PC-9 (cell line): ENCODE results near the gene ZNF668. TPM values are rescaled to one million over a fixed set of nuclear protein-coding genes. Genes with fewer than 3 reads are reported as not detected.

Experiments used
- BruUV-seq: library from RNA; stranded (reverse); fragments of 400-500 nt; replicated peaks from 2 replicates; lab custom pipeline; 2021; lab: Mats Ljungman, UMichigan
- CTCF ChIA-PET: fragments of 300-600 bp; sonication (Branson Sonifier 250); formaldehyde crosslinking; loops from one replicate; lab custom pipeline; 2022; ENCODE audit warnings: antibody characterized with exemption; lab: Charles Lee
- POLR2A ChIA-PET: fragments of 300-600 bp; sonication (Branson Sonifier 250); formaldehyde crosslinking; loops from one replicate; lab custom pipeline; 2022; ENCODE audit warnings: antibody characterized with exemption; ENCODE audit not compliant: unreplicated experiment; lab: Charles Lee
- DNase-seq, 2 experiments: peaks; one replicate each; pipeline versions ENCODE4 v3.0.0 to v3.0.0-alpha.2; 2015 to 2022; ENCODE audit warnings: mixed read lengths in 1 of 2
- H2AFZ ChIP-seq: fragments of 200-600 bp; sonication (generic); 2 replicates; pipeline ENCODE4 v1.8.1; 2017; ENCODE audit warnings: antibody characterized with exemption
- H3F3A ChIP-seq: fragments of 200-600 bp; sonication (generic); 2 replicates; pipeline ENCODE4 v1.8.1; 2017; ENCODE audit warnings: antibody characterized with exemption, mild to moderate bottlenecking, low read depth; ENCODE audit not compliant: insufficient read depth
- H3K27ac ChIP-seq: fragments of 200-600 bp; sonication (generic); 2 replicates; pipeline ENCODE4 v1.6.1; 2016; ENCODE audit warnings: mixed run types
- H3K27me3 ChIP-seq: fragments of 200-600 bp; sonication (generic); 2 replicates; pipeline ENCODE4 v1.6.1; 2016; ENCODE audit warnings: low read depth, mixed run types; ENCODE audit not compliant: insufficient read depth
- H3K36me3 ChIP-seq: fragments of 200-600 bp; sonication (generic); 2 replicates; pipeline ENCODE4 v1.6.1; 2016; ENCODE audit warnings: low read depth, mixed run types
- H3K4me1 ChIP-seq: fragments of 200-600 bp; sonication (generic); replicated peaks from 2 replicates; pipeline ENCODE4 v1.6.1; 2016; ENCODE audit warnings: mixed run types; ENCODE audit not compliant: insufficient read depth
- H3K4me2 ChIP-seq: fragments of 200-600 bp; sonication (generic); 2 replicates; pipeline ENCODE4 v1.6.1; 2017; ENCODE audit warnings: mixed run types
- H3K4me3 ChIP-seq: fragments of 200-600 bp; sonication (generic); 2 replicates; pipeline ENCODE4 v1.6.1; 2016; ENCODE audit warnings: mixed run types
- H3K79me2 ChIP-seq: fragments of 200-600 bp; sonication (generic); 2 replicates; pipeline ENCODE4 v1.6.1; 2017; ENCODE audit warnings: low read depth, mixed run types
- H3K9me2 ChIP-seq: fragments of 200-600 bp; sonication (generic); 2 replicates; pipeline ENCODE4 v1.8.1; 2017; ENCODE audit warnings: mild to moderate bottlenecking; ENCODE audit not compliant: insufficient read depth
- H3K9me3 ChIP-seq: fragments of 200-600 bp; sonication (generic); 2 replicates; pipeline ENCODE4 v1.8.1; 2016; ENCODE audit warnings: low read depth; ENCODE audit not compliant: insufficient read depth
- H4K20me1 ChIP-seq: fragments of 200-600 bp; sonication (generic); 2 replicates; pipeline ENCODE4 v1.8.1; 2017; ENCODE audit not compliant: insufficient read depth
- EZH2 ChIP-seq: fragments of 200-600 bp; sonication (generic); IDR thresholded peaks from 2 replicates; pipeline ENCODE4 v1.8.0; 2017; ENCODE audit warnings: antibody characterized with exemption, low read depth
- intact Hi-C: fragments of 100-400 bp; cut with micrococcal nuclease; formaldehyde crosslinking; loops from one replicate; pipeline ENCODE4 v1.10.0; 2022; ENCODE audit not compliant: unreplicated experiment
- total RNA-seq: library from RNA; stranded (reverse); gene quantifications from 2 replicates; pipeline ENCODE4 v1.2.3, GENCODE V29; 2021
- TF ChIP-seq, protein P1 (sequence below): fragments of 200-600 bp; sonication (generic); conservative IDR thresholded peaks from 2 replicates; pipeline ENCODE4 v1.6.1; 2017; ENCODE audit warnings: mixed run types, antibody characterized with exemption, mild to moderate bottlenecking, moderate library complexity

The ZNF668 gene
- total RNA-seq, 1 experiment from 2014 or later = 13.2 TPM

DNA sequence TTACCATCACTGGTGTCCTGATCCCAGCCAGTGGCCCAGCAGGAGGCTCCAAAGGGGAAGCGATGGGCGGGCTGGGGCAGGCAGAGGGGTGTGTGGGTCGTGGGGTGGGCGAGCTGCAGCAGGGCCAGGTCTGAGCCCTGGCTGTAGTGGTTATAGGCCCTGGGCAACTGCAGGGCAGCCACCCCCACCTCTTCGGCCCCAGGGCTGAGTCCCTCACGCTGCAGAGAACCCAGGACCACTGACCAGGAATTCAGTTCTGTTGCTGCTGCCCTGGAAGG is 12.5 kb upstream of the ZNF668 start:
- no peak overlapping the region for H3K27ac ChIP-seq
- POLR2A ChIA-PET = interaction anchor here (0.6 to 0.7 kb wide), 2 partner anchors 11 to 373 kb away, joined by 8 to 9 read pairs; no protein-coding TSS in a partner anchor

DNA sequence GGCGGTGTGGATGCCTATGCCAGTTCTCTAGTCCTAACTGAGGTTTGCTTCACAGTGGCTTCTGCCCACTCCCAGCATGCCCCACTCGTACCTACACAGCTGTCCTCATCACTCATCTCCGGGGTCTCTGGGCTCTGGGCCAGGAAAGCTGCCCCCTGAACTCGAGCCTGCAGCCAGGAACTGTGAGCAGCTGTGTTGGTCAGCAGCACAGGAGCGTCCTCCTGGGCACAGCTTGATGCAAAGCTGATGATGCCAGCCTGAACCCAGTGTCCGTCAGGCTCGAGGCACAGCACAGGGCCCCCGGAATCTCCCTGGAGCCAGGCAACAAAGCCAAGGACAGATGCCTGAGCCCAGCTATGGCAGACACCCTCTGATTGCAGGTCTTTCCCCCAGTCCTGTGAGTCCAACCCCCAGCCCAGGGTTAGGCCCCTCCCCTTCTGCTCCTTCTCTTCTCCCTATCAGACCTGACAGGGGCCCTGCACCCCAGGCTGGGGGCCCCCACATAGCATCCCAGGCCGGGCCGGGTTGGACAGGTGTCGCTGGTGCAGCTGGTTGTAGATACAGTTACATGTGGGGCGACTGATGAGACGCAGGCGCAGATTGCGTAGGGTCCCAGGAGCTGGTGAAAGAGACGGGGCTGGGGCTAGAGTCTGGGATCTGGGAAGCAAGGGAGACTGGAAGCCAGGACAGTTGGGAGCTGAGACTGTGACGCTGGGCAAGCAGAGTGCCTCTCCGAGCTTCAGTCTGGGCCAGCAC is 12.0 kb upstream of the ZNF668 start:
- no peak for TF ChIP-seq EZH2
- TF ChIP-seq, protein P1, sequence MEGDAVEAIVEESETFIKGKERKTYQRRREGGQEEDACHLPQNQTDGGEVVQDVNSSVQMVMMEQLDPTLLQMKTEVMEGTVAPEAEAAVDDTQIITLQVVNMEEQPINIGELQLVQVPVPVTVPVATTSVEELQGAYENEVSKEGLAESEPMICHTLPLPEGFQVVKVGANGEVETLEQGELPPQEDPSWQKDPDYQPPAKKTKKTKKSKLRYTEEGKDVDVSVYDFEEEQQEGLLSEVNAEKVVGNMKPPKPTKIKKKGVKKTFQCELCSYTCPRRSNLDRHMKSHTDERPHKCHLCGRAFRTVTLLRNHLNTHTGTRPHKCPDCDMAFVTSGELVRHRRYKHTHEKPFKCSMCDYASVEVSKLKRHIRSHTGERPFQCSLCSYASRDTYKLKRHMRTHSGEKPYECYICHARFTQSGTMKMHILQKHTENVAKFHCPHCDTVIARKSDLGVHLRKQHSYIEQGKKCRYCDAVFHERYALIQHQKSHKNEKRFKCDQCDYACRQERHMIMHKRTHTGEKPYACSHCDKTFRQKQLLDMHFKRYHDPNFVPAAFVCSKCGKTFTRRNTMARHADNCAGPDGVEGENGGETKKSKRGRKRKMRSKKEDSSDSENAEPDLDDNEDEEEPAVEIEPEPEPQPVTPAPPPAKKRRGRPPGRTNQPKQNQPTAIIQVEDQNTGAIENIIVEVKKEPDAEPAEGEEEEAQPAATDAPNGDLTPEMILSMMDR = no peak
- Histone ChIP-seq H2AFZ (no peak overlapping the region), H3K4me2 (no peak overlapping the region), H3F3A (peaks cover 11% of the 10 kb centered on the region; the same call in 1 of the 2 replicates), H4K20me1 (peaks cover 17% of the 10 kb centered on the region), H3K27me3 (no peaks in the 10 kb centered on the region), H3K9me2 (no peaks in the 10 kb centered on the region), H3K9me3 (no peaks in the 10 kb centered on the region), H3K4me1 (no peaks in the 10 kb centered on the region), H3K4me3 (no peak overlapping the region), H3K79me2 (no peaks in the 10 kb centered on the region), H3K36me3 (peaks cover under 1% of the 10 kb centered on the region; the same call in 1 of the 2 replicates), H3K27ac (no peak overlapping the region)
- intact Hi-C loops = no loop called here
- no peak for DNase-seq
- no TSS peak for BruUV-seq
- ChIA-PET POLR2A (interaction anchor here (0.6 to 0.7 kb wide), 3 partner anchors 11 to 374 kb away, joined by 3 to 9 read pairs (median 8); no protein-coding TSS in a partner anchor), CTCF (no interaction called here)

More for the DNA sequence above, 12.5 kb upstream of the ZNF668 start:
- Histone ChIP-seq H3K9me3 (no peaks in the 10 kb centered on the region), H3K4me2 (no peak overlapping the region), H3K79me2 (no peaks in the 10 kb centered on the region), H2AFZ (no peak overlapping the region), H4K20me1 (peaks cover 12% of the 10 kb centered on the region; the same call in 1 of the 2 replicates), H3K9me2 (no peaks in the 10 kb centered on the region), H3K4me3 (no peak overlapping the region), H3K4me1 (no peaks in the 10 kb centered on the region), H3F3A (peaks cover 11% of the 10 kb centered on the region; the same call in 1 of the 2 replicates), H3K36me3 (no peaks in the 10 kb centered on the region), H3K27me3 (no peaks in the 10 kb centered on the region)
- no peak for DNase-seq
- BruUV-seq = no TSS peak
- CTCF ChIA-PET = no interaction called here
- intact Hi-C loops = no loop called here
- TF ChIP-seq, protein P1 = no peak
- TF ChIP-seq EZH2 = no peak

DNA sequence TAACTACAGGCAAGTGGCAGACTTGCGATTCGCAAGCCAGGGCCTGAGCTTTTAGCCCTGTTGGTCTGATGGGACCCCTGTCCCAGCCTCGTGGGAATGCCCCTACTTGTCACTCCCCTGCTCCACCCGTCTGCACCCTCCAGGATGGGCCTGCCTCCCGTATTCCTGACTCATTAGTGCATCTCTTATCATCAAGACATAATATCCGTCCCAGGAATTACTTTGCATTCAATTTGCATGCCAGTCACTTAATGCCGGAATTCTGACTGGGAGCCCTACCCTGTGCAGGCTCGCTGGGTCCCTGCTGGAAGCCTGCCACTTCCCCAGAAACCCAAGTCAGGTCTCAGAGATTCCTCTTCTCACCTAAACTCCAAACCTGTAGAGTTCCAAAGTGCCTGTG is 11.4 kb upstream of the ZNF668 start:
- no peak for DNase-seq
- Histone ChIP-seq H3K9me2 (no peaks in the 10 kb centered on the region), H3F3A (peaks cover 17% of the 10 kb centered on the region; the same call in 1 of the 2 replicates), H3K27ac (no peak overlapping the region), H3K4me3 (no peak overlapping the region), H4K20me1 (peaks cover 23% of the 10 kb centered on the region), H2AFZ (no peak overlapping the region), H3K9me3 (no peaks in the 10 kb centered on the region), H3K79me2 (no peaks in the 10 kb centered on the region), H3K4me2 (no peak overlapping the region), H3K27me3 (no peaks in the 10 kb centered on the region), H3K36me3 (peaks cover 5% of the 10 kb centered on the region), H3K4me1 (no peaks in the 10 kb centered on the region)
- intact Hi-C loops = no loop called here
- POLR2A ChIA-PET = interaction anchor here (0.6 kb wide), 2 partner anchors 33 to 345 kb away, joined by 3 to 18 read pairs; no protein-coding TSS in a partner anchor
- no TSS peak for BruUV-seq
- CTCF ChIA-PET = no interaction called here
- TF ChIP-seq, protein P1 = no peak
- no peak for TF ChIP-seq EZH2
